ENCODE results near the gene C15orf62.

- TF ChIP-seq SIN3A (IDR thresholded peaks at IDR 0.05; ENCODE audit: borderline replicate concordance, low read depth, low read length) (no peak), GABPA (IDR thresholded peaks at IDR 0.05; ENCODE audit: low read depth) (no peak), CTCF (IDR thresholded peaks at IDR 0.05) (no peak), RFX5 (IDR thresholded peaks at IDR 0.05; ENCODE audit: low read length) (no peak), ZBTB33 (IDR thresholded peaks at IDR 0.05; ENCODE audit: borderline replicate concordance, low read depth) (no peak), EP300 (IDR thresholded peaks at IDR 0.05; ENCODE audit: borderline replicate concordance in 1 of 2, low read depth in 1 of 2, low read length in 1 of 2) (no peak), MAX (IDR thresholded peaks at IDR 0.05; ENCODE audit: low read depth) (no peak), TAF1 (IDR thresholded peaks at IDR 0.05; ENCODE audit: borderline replicate concordance, low read depth, low read length) (no peak), POLR2AphosphoS5 (IDR thresholded peaks at IDR 0.05; ENCODE audit: low read depth, low read length) (no peak), RAD21 (IDR thresholded peaks at IDR 0.05; ENCODE audit: low read length) (no peak), RXRA (IDR thresholded peaks at IDR 0.05; ENCODE audit: borderline replicate concordance, low read depth) (no peak), USF1 (IDR thresholded peaks at IDR 0.05; ENCODE audit: borderline replicate concordance, low read depth) (no peak)
These were observed 47.4 kb upstream of the C15orf62 start for GRCh38 chr15:40722354-40722753.

All from SK-N-SH (cell line).